ENCODE data around the gene DMD. TPM values are rescaled to one million over a fixed set of nuclear protein-coding genes. Genes with fewer than 3 reads are reported as not detected.

The DMD gene
- total RNA-seq, 1 donor from 2014 or later, result 22.9 TPM

- intact Hi-C loops (cut with micrococcal nuclease), result loop anchor here (2.0 kb wide), 1 partner anchor 925 kb away; no protein-coding TSS in a partner anchor
- Mint-ChIP-seq H3K9me3 (no peaks in the 10 kb centered on the region), H3K27ac (no peak overlapping the region), H3K36me3 (ENCODE audit: low read depth) (no peaks in the 10 kb centered on the region), H3K27me3 (no peaks in the 10 kb centered on the region), H3K4me1 (no peaks in the 10 kb centered on the region), H3K4me3 (no peak overlapping the region)
- ATAC-seq (ENCODE audit: low read depth) (no peak), DNase-seq (no peak)
- ChIA-PET CTCF (no interaction called here), POLR2A (no interaction called here)
- TF ChIP-seq CTCF (IDR thresholded peaks at IDR 0.05), result no peak
Measured at GRCh38 chrX:31661280-31661810, 1550.0 kb downstream of the DMD start.

GRCh38 chrX:31658360-31658759 is 1553.0 kb downstream of the DMD start:
- intact Hi-C loops (cut with micrococcal nuclease), result loop anchor here (1.0 kb wide), 2 partner anchors 444 to 619 kb away; no protein-coding TSS in a partner anchor
- Mint-ChIP-seq H3K4me1 (no peaks in the 10 kb centered on the region), H3K4me3 (no peak overlapping the region), H3K9me3 (no peaks in the 10 kb centered on the region), H3K27ac (no peak overlapping the region), H3K36me3 (ENCODE audit: low read depth) (no peaks in the 10 kb centered on the region), H3K27me3 (no peaks in the 10 kb centered on the region)
- CTCF ChIA-PET, result interaction anchor here (1.1 to 3.3 kb wide), 2 partner anchors 444 to 621 kb away, joined by 3 to 30 read pairs; no protein-coding TSS in a partner anchor
- POLR2A ChIA-PET, result no interaction called here
- DNase-seq (no peak), ATAC-seq (ENCODE audit: low read depth) (no peak)
- no peak for TF ChIP-seq CTCF (IDR thresholded peaks at IDR 0.05)

- Mint-ChIP-seq H3K4me1 (no peaks in the 10 kb centered on the region), H3K27ac (no peak overlapping the region), H3K9me3 (no peaks in the 10 kb centered on the region), H3K36me3 (ENCODE audit: low read depth) (no peaks in the 10 kb centered on the region), H3K4me3 (no peak overlapping the region), H3K27me3 (no peaks in the 10 kb centered on the region)
- ChIA-PET POLR2A (no interaction called here), CTCF (interaction anchor here (0.6 to 3.3 kb wide), 3 partner anchors 442 to 919 kb away, joined by 3 to 30 read pairs (median 4); no protein-coding TSS in a partner anchor)
- no peak for TF ChIP-seq CTCF (IDR thresholded peaks at IDR 0.05)
- ATAC-seq (ENCODE audit: low read depth), result no peak
- intact Hi-C loops (cut with micrococcal nuclease), result no loop called here
- no peak for DNase-seq
Measured at GRCh38 chrX:31656013-31656412, 1555.3 kb downstream of the DMD start.

GRCh38 chrX:31653422-31653821 is 1557.9 kb downstream of the DMD start:
- ATAC-seq (ENCODE audit: low read depth) (no peak), DNase-seq (no peak)
- no peak for TF ChIP-seq CTCF (IDR thresholded peaks at IDR 0.05)
- intact Hi-C loops (cut with micrococcal nuclease), result no loop called here
- Mint-ChIP-seq H3K4me3 (no peak overlapping the region), H3K27me3 (no peaks in the 10 kb centered on the region), H3K36me3 (ENCODE audit: low read depth) (no peaks in the 10 kb centered on the region), H3K9me3 (no peaks in the 10 kb centered on the region), H3K4me1 (no peaks in the 10 kb centered on the region), H3K27ac (no peak overlapping the region)
- CTCF ChIA-PET, result no interaction called here
- POLR2A ChIA-PET, result no interaction called here

GRCh38 chrX:31652650-31653049 is 1558.7 kb downstream of the DMD start:
- Mint-ChIP-seq H3K4me3 (no peak overlapping the region), H3K36me3 (ENCODE audit: low read depth) (no peaks in the 10 kb centered on the region), H3K9me3 (no peaks in the 10 kb centered on the region), H3K27me3 (no peaks in the 10 kb centered on the region), H3K4me1 (no peaks in the 10 kb centered on the region), H3K27ac (no peak overlapping the region)
- ChIA-PET POLR2A (no interaction called here), CTCF (interaction anchor here (0.7 kb wide), 1 partner anchor 613 kb away, joined by 3 read pairs; no protein-coding TSS in a partner anchor)
- TF ChIP-seq CTCF (IDR thresholded peaks at IDR 0.05), result no peak
- intact Hi-C loops (cut with micrococcal nuclease), result no loop called here
- ATAC-seq (ENCODE audit: low read depth), result no peak
- no peak for DNase-seq
